SK-N-SH (cell line): ENCODE data around the gene SYNPO2. TPM values are rescaled to one million over a fixed set of nuclear protein-coding genes. Genes with fewer than 3 reads are reported as not detected.
A peak's percentile ranks its signal among the peaks of the same experiment; 100 is the strongest.

Experiments
- CTCF ChIA-PET: fragments of 300-600, 350-600 bp; formaldehyde crosslinking; extraction: SDS; loops from one replicate; lab custom pipeline; 2021; lab: Yijun Ruan, JAX
- POLR2A ChIA-PET: fragments of 350-600 bp; sonication (Branson Sonifier 250); formaldehyde crosslinking; extraction: SDS; loops from one replicate; lab custom pipeline; 2020; ENCODE audit warnings: antibody characterized with exemption, inconsistent platforms; lab: Yijun Ruan, JAX
- DNase-seq: peaks from one replicate; pipeline ENCODE4 v3.0.0; 2012
- H2AFZ ChIP-seq: fragments of 200-600 bp; sonication (generic); 2 replicates; pipeline ENCODE4 v1.8.1; 2016; ENCODE audit warnings: antibody characterized with exemption, mild to moderate bottlenecking, low read depth
- H3F3A ChIP-seq: fragments of 200-600 bp; sonication (generic); replicated peaks from 2 replicates; pipeline ENCODE3; 2016; ENCODE audit warnings: antibody characterized with exemption, mild to moderate bottlenecking; ENCODE audit not compliant: insufficient read depth
- H3K27ac ChIP-seq, 2 experiments: fragments of 200-500 bp in 1 of 2; fragments of 200-600 bp in 1 of 2; sonication (Bioruptor generic) in 1 of 2; sonication (generic), shearing (Covaris generic) in 1 of 2; 2 replicates each; pipeline versions ENCODE4 v1.5.1 to v1.6.1; 2014 to 2016; ENCODE audit warnings: low read depth in 2 of 2, inconsistent platforms in 1 of 2, low read length in 1 of 2, mild to moderate bottlenecking in 1 of 2, mixed read lengths in 1 of 2
- H3K27me3 ChIP-seq: fragments of 200-600 bp; sonication (generic), shearing (Covaris generic); 2 replicates; pipeline ENCODE4 v1.6.1; 2016; ENCODE audit warnings: mixed run types; ENCODE audit not compliant: insufficient read depth
- H3K36me3 ChIP-seq, 2 experiments: fragments of 200-500 bp in 1 of 2; fragments of 200-600 bp in 1 of 2; sonication (Bioruptor generic) in 1 of 2; sonication (generic) in 1 of 2; replicated peaks in 1 of 2; 2 replicates each; pipeline versions ENCODE3 to v1.5.1; 2014 to 2016; ENCODE audit warnings: low read length in 1 of 2, mild to moderate bottlenecking in 1 of 2; ENCODE audit not compliant: insufficient read depth in 2 of 2, control insufficient read depth in 1 of 2
- H3K4me1 ChIP-seq, 2 experiments: fragments of 200-500 bp in 1 of 2; fragments of 200-600 bp in 1 of 2; sonication (Bioruptor generic) in 1 of 2; sonication (generic), shearing (Covaris generic) in 1 of 2; 2 replicates each; pipeline versions ENCODE4 v1.5.1 to v1.6.1; 2014 to 2016; ENCODE audit warnings: low read depth in 1 of 2, low read length in 1 of 2, mixed run types in 1 of 2; ENCODE audit not compliant: insufficient read depth in 2 of 2, control insufficient read depth in 1 of 2
- H3K4me2 ChIP-seq: fragments of 200-600 bp; sonication (generic), shearing (Covaris generic); 2 replicates; pipeline ENCODE4 v1.6.1; 2017; ENCODE audit warnings: mixed run types
- H3K4me3 ChIP-seq, 2 experiments: fragments of 200-500 bp in 1 of 2; fragments of 200-600 bp in 1 of 2; sonication (Bioruptor generic) in 1 of 2; sonication (generic), shearing (Covaris generic) in 1 of 2; 2 replicates each; pipeline versions ENCODE4 v1.5.1 to v1.8.1; 2014 to 2016; ENCODE audit warnings: low read depth in 2 of 2, inconsistent platforms in 1 of 2, low read length in 1 of 2, mild to moderate bottlenecking in 1 of 2, mixed read lengths in 1 of 2, moderate library complexity in 1 of 2
- H3K79me2 ChIP-seq: fragments of 200-600 bp; sonication (generic); 2 replicates; pipeline ENCODE4 v1.8.1; 2017; ENCODE audit warnings: mild to moderate bottlenecking; ENCODE audit not compliant: insufficient read depth
- H3K9ac ChIP-seq: fragments of 200-600 bp; sonication (generic); 2 replicates; pipeline ENCODE4 v1.6.1; 2017; ENCODE audit warnings: mixed run types
- H3K9me2 ChIP-seq: fragments of 200-600 bp; sonication (generic); 2 replicates; pipeline ENCODE4 v1.6.1; 2017; ENCODE audit warnings: mixed run types
- H3K9me3 ChIP-seq: fragments of 200-600 bp; sonication (generic); 2 replicates; pipeline ENCODE4 v1.6.1; 2017; ENCODE audit warnings: mixed run types, mild to moderate bottlenecking, moderate library complexity
- H4K20me1 ChIP-seq: fragments of 200-600 bp; sonication (generic); 2 replicates; pipeline ENCODE4 v1.6.1; 2017; ENCODE audit warnings: mild to moderate bottlenecking, mixed run types; ENCODE audit not compliant: insufficient read depth
- CHD2 ChIP-seq: fragments of 150-350 bp; IDR thresholded peaks from 2 replicates; pipeline ENCODE4 v1.6.1; 2018; ENCODE audit warnings: low read length; ENCODE audit not compliant: partially characterized antibody
- FOXJ3 ChIP-seq: sonication (generic); formaldehyde crosslinking; IDR thresholded peaks from 2 replicates; pipeline ENCODE4 v1.5.1; 2020; ENCODE audit warnings: mild to moderate bottlenecking, missing genetic modification reagents
- GABPA ChIP-seq: IDR thresholded peaks from 2 replicates; pipeline ENCODE4 v1.4.0; 2012; ENCODE audit warnings: low read depth, mild to moderate bottlenecking
- MAX ChIP-seq: IDR thresholded peaks from 2 replicates; pipeline ENCODE4 v1.4.0; 2012; ENCODE audit warnings: low read depth
- MXI1 ChIP-seq: IDR thresholded peaks from 2 replicates; pipeline ENCODE4 v1.6.1; 2012; ENCODE audit warnings: mild to moderate bottlenecking, low read depth, low read length, improper control_type of control experiment
- PBX3 ChIP-seq: IDR thresholded peaks from 2 replicates; pipeline ENCODE4; 2012
- POLR2AphosphoS5 ChIP-seq: IDR thresholded peaks from 2 replicates; pipeline ENCODE4 v1.6.1; 2012; ENCODE audit warnings: low read depth, low read length
- RAD21 ChIP-seq: IDR thresholded peaks from 2 replicates; pipeline ENCODE4 v1.6.1; 2012; ENCODE audit warnings: mild to moderate bottlenecking, low read length
- RCOR1 ChIP-seq: fragments of 150-350 bp; IDR thresholded peaks from 2 replicates; pipeline ENCODE4 v1.6.1; 2017; ENCODE audit warnings: antibody characterized with exemption, low read length
- RFX5 ChIP-seq: IDR thresholded peaks from 2 replicates; pipeline ENCODE4 v1.6.1; 2012; ENCODE audit warnings: mild to moderate bottlenecking, improper control_type of control experiment, low read length
- RXRA ChIP-seq: IDR thresholded peaks from 2 replicates; pipeline ENCODE4 v1.4.0; 2012; ENCODE audit warnings: low read depth, mild to moderate bottlenecking, borderline replicate concordance
- SIN3A ChIP-seq: IDR thresholded peaks from 2 replicates; pipeline ENCODE4 v1.6.1; 2012; ENCODE audit warnings: low read depth, mild to moderate bottlenecking, low read length, moderate library complexity, borderline replicate concordance
- SMC3 ChIP-seq: IDR thresholded peaks from 2 replicates; pipeline ENCODE4 v1.6.1; 2012; ENCODE audit warnings: low read depth, low read length, improper control_type of control experiment
- TCF12 ChIP-seq: IDR thresholded peaks from 2 replicates; pipeline ENCODE4 v1.4.0; 2012
- TEAD4 ChIP-seq: IDR thresholded peaks from 2 replicates; pipeline ENCODE4 v1.4.0; 2012; ENCODE audit warnings: mild to moderate bottlenecking, borderline replicate concordance; ENCODE audit not compliant: insufficient read depth
- WGBS: methylation state at CpG from one replicate; pipeline ENCODE4 v1.1.6; 2017; ENCODE audit warnings: low lambda C conversion rate; 5-methylcytosine and 5-hydroxymethylcytosine counted together
- polyA plus RNA-seq, 3 experiments: library from polyadenylated mRNA; depleted of rRNA; stranded (reverse); fragments of >200 nt; gene quantifications; 2 replicates each; pipeline ENCODE4 v1.2.3, GENCODE V29; 2012
- TF ChIP-seq, protein P1 (sequence below): IDR thresholded peaks from 2 replicates; pipeline ENCODE4 v1.4.0; 2012; ENCODE audit warnings: low read depth, borderline replicate concordance

SYNPO2 gene
- polyA plus RNA-seq, 1 of the 3 experiments (the other 2 are of a cell fraction) = 7.2 TPM

DNA sequence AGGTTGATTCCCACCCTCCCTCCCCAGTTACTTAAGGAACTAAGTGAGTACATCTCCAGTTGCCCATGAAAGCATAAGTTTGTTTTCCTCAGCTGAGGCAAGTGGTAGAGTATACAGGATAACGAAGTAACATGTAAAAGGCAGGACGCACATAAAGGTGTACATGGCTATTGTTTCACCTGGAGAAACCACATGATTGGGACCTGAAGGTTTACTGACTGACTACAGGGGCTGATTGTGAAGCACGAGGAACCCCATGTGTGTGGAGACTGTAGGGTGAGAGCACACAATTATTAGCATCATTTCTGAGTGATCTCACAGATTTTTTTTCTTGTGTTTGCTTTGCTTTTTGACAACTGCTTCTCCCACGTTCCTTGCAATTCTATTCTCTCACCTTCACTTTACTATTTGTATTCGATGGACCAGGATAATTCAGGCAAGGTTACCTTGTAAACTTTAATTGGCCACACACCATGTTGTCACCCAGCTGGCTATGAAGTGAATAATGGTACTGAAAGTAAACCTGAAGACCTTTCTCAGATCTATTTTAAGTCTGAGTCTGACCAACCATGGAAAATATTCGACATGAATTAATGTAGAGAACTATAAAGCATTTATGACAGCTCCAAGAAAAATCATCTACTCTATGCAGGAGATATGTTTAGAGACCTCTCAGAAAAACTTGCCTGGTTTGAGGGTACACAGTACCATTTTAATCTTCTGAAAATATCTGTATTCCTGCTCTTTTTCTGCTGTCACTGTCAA is 144.4 kb downstream of the SYNPO2 start:
- no peaks in the 10 kb centered on the region for H3K79me2 ChIP-seq
- peaks cover 6% of the 10 kb centered on the region for H3F3A ChIP-seq
- no peak overlapping the region for H2AFZ ChIP-seq
- DNase-seq = no peak
- H3K4me1 ChIP-seq = peaks cover 3 to 15% of the 10 kb centered on the region in 2 experiments; a peak in 3 of 4 replicates
- ChIA-PET POLR2A (no interaction called here), CTCF (no interaction called here)
- no peak overlapping the region for H3K4me3 ChIP-seq
- H3K36me3 ChIP-seq = peaks cover 0 to 95% of the 10 kb centered on the region in 2 experiments
- no peak overlapping the region for H3K9ac ChIP-seq
- H3K9me3 ChIP-seq = no peaks in the 10 kb centered on the region
- no peak overlapping the region; a peak in 1 of 4 replicates for H3K27ac ChIP-seq
- no peak overlapping the region for H3K4me2 ChIP-seq
- H4K20me1 ChIP-seq = no peaks in the 10 kb centered on the region
- TF ChIP-seq TCF12 (0 out of 2 replicates have a peak, but pooled peaks have one; percentile 22), PBX3 (peak; percentile 51), MAX (no peak)
- no peaks in the 10 kb centered on the region for H3K27me3 ChIP-seq
- H3K9me2 ChIP-seq = peaks cover 4% of the 10 kb centered on the region; the same call in 1 of the 2 replicates
- WGBS = 79% methylated on average over 6 of the region's 6 CpGs

GRCh38 chr4:119034276-119035008 is 145.8 kb downstream of the SYNPO2 start:
- Histone ChIP-seq H3K79me2 (no peaks in the 10 kb centered on the region), H3K9ac (no peak overlapping the region), H3K4me1 (peaks cover 3 to 22% of the 10 kb centered on the region in 2 experiments; a peak in 3 of 4 replicates), H3K9me3 (no peaks in the 10 kb centered on the region), H3K9me2 (no peaks in the 10 kb centered on the region; the same call in 1 of the 2 replicates), H2AFZ (no peak overlapping the region), H3K27ac (peak overlapping the region in 1 of 2 experiments; percentile 39; a peak in 1 of 4 replicates), H3K27me3 (no peaks in the 10 kb centered on the region), H3K4me3 (no peak overlapping the region), H3K36me3 (peaks cover 0 to 89% of the 10 kb centered on the region in 2 experiments), H3K4me2 (no peak overlapping the region), H4K20me1 (no peaks in the 10 kb centered on the region), H3F3A (peaks cover 11% of the 10 kb centered on the region)
- no peak for DNase-seq
- WGBS = 80% methylated on average over 4 of the region's 4 CpGs
- ChIA-PET CTCF (interaction anchor here (0.7 kb wide), 1 partner anchor 252 kb away, joined by 4 read pairs; no protein-coding TSS in a partner anchor), POLR2A (no interaction called here)
- TF ChIP-seq SMC3 (no peak), RFX5 (no peak), FOXJ3 (CRISPR knock-in tag) (no peak), TEAD4 (no peak), RAD21 (no peak), POLR2AphosphoS5 (no peak), TCF12 (no peak), PBX3 (no peak), SIN3A (no peak), RCOR1 (no peak), CHD2 (no peak), GABPA (no peak), MXI1 (no peak), RXRA (no peak)
- TF ChIP-seq, protein P1, sequence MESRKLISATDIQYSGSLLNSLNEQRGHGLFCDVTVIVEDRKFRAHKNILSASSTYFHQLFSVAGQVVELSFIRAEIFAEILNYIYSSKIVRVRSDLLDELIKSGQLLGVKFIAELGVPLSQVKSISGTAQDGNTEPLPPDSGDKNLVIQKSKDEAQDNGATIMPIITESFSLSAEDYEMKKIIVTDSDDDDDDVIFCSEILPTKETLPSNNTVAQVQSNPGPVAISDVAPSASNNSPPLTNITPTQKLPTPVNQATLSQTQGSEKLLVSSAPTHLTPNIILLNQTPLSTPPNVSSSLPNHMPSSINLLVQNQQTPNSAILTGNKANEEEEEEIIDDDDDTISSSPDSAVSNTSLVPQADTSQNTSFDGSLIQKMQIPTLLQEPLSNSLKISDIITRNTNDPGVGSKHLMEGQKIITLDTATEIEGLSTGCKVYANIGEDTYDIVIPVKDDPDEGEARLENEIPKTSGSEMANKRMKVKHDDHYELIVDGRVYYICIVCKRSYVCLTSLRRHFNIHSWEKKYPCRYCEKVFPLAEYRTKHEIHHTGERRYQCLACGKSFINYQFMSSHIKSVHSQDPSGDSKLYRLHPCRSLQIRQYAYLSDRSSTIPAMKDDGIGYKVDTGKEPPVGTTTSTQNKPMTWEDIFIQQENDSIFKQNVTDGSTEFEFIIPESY = no peak
